Measurements from ENCODE around the gene PTP4A1. TPM values are rescaled to one million over a fixed set of nuclear protein-coding genes. Genes with fewer than 3 reads are reported as not detected.

PTP4A1 gene
- total and polyA plus RNA-seq, 2 experiments from 2014 or later: 24.9 to 133 TPM

GRCh38 chr6:63609231-63609630, 37.0 kb downstream of the PTP4A1 start:
- TF ChIP-seq EZH2 (IDR thresholded peaks at IDR 0.05; ENCODE audit: insufficient read depth, poor library complexity, severe bottlenecking): no peak
- TF ChIP-seq EZH2phosphoT487 (IDR thresholded peaks at IDR 0.05; ENCODE audit: insufficient read depth, low read depth): no peak
- in situ Hi-C loops (cut with MboI): no loop called here
- no peaks in the 10 kb centered on the region for H3K4me1 ChIP-seq (ENCODE audit: insufficient read depth)
- no peaks in the 10 kb centered on the region for H3K27me3 ChIP-seq (replicated peaks; ENCODE audit: insufficient read depth)
- H3K27ac ChIP-seq: no peak overlapping the region
- no peak overlapping the region for H2AFZ ChIP-seq
- no peak overlapping the region for H3K4me2 ChIP-seq (ENCODE audit: unreplicated experiment)
- no peaks in the 10 kb centered on the region for H3K79me2 ChIP-seq (ENCODE audit: insufficient read depth)
- H3K9ac ChIP-seq: no peak overlapping the region
- H3K9me2 ChIP-seq (ENCODE audit: insufficient read depth): no peaks in the 10 kb centered on the region
- H3K36me3 ChIP-seq (ENCODE audit: low read depth): no peaks in the 10 kb centered on the region
- no peak overlapping the region for H3K4me3 ChIP-seq
- H3F3A ChIP-seq (ENCODE audit: insufficient read depth): no peaks in the 10 kb centered on the region
- 82 to 93% methylated on average over 1 of the region's 1 CpG for WGBS, 2 experiments (ENCODE audit: low coverage in 1 of 2, low lambda C conversion rate in 2 of 2, missing lambda C conversion rate in 2 of 2)
- H3K9me3 ChIP-seq (ENCODE audit: low read depth): no peaks in the 10 kb centered on the region
- DNase-seq: no peak
- no peaks in the 10 kb centered on the region for H4K20me1 ChIP-seq (ENCODE audit: insufficient read depth)

- H3K36me3 ChIP-seq (ENCODE audit: low read depth): no peaks in the 10 kb centered on the region
- no peaks in the 10 kb centered on the region for H3F3A ChIP-seq (ENCODE audit: insufficient read depth)
- H3K4me1 ChIP-seq (ENCODE audit: insufficient read depth): no peaks in the 10 kb centered on the region
- H3K9me3 ChIP-seq (ENCODE audit: low read depth): no peaks in the 10 kb centered on the region
- H3K79me2 ChIP-seq (ENCODE audit: insufficient read depth): no peaks in the 10 kb centered on the region
- no peak for DNase-seq
- TF ChIP-seq EZH2 (IDR thresholded peaks at IDR 0.05; ENCODE audit: insufficient read depth, poor library complexity, severe bottlenecking) (no peak), EZH2phosphoT487 (IDR thresholded peaks at IDR 0.05; ENCODE audit: insufficient read depth, low read depth) (no peak)
- H3K9ac ChIP-seq: no peak overlapping the region
- WGBS, 2 experiments (ENCODE audit: low coverage in 1 of 2, low lambda C conversion rate in 2 of 2, missing lambda C conversion rate in 2 of 2): 27 to 31% methylated on average over 1 of the region's 1 CpG
- in situ Hi-C loops (cut with MboI): no loop called here
- no peaks in the 10 kb centered on the region for H3K9me2 ChIP-seq (ENCODE audit: insufficient read depth)
- no peak overlapping the region for H3K27ac ChIP-seq
- no peaks in the 10 kb centered on the region for H3K27me3 ChIP-seq (replicated peaks; ENCODE audit: insufficient read depth)
- H4K20me1 ChIP-seq (ENCODE audit: insufficient read depth): no peaks in the 10 kb centered on the region
- no peak overlapping the region for H3K4me3 ChIP-seq
- H3K4me2 ChIP-seq (ENCODE audit: unreplicated experiment): no peak overlapping the region
- H2AFZ ChIP-seq: no peak overlapping the region
Observed at GRCh38 chr6:63610944-63611343, 38.7 kb downstream of the PTP4A1 start.

GRCh38 chr6:63611560-63611959, 39.3 kb downstream of the PTP4A1 start:
- in situ Hi-C loops (cut with MboI): no loop called here
- DNase-seq: no peak
- Histone ChIP-seq H3K36me3 (ENCODE audit: low read depth) (no peaks in the 10 kb centered on the region), H3K4me1 (ENCODE audit: insufficient read depth) (no peaks in the 10 kb centered on the region), H3K9ac (no peak overlapping the region), H3K9me3 (ENCODE audit: low read depth) (no peaks in the 10 kb centered on the region), H3K4me3 (no peak overlapping the region), H3K27ac (no peak overlapping the region), H3F3A (ENCODE audit: insufficient read depth) (no peaks in the 10 kb centered on the region), H2AFZ (no peak overlapping the region), H3K4me2 (ENCODE audit: unreplicated experiment) (no peak overlapping the region), H3K79me2 (ENCODE audit: insufficient read depth) (no peaks in the 10 kb centered on the region), H4K20me1 (ENCODE audit: insufficient read depth) (no peaks in the 10 kb centered on the region), H3K9me2 (ENCODE audit: insufficient read depth) (no peaks in the 10 kb centered on the region), H3K27me3 (replicated peaks; ENCODE audit: insufficient read depth) (no peaks in the 10 kb centered on the region)
- TF ChIP-seq EZH2phosphoT487 (IDR thresholded peaks at IDR 0.05; ENCODE audit: insufficient read depth, low read depth) (no peak), EZH2 (IDR thresholded peaks at IDR 0.05; ENCODE audit: insufficient read depth, poor library complexity, severe bottlenecking) (no peak)
- WGBS, 2 experiments (ENCODE audit: low coverage in 1 of 2, low lambda C conversion rate in 2 of 2, missing lambda C conversion rate in 2 of 2): 97 to 98% methylated on average over 1 of the region's 1 CpG

- peak; percentile 52 for DNase-seq
- H3K9me2 ChIP-seq (ENCODE audit: insufficient read depth): no peaks in the 10 kb centered on the region
- H3K27ac ChIP-seq: no peak overlapping the region
Observed at GRCh38 chr6:63615590-63615989, 43.3 kb downstream of the PTP4A1 start.

More at GRCh38 chr6:63615590-63615989, 43.3 kb downstream of the PTP4A1 start:
- Histone ChIP-seq H2AFZ (no peak overlapping the region), H3K4me3 (no peak overlapping the region), H3K79me2 (ENCODE audit: insufficient read depth) (no peaks in the 10 kb centered on the region), H3F3A (ENCODE audit: insufficient read depth) (no peaks in the 10 kb centered on the region), H3K9me3 (ENCODE audit: low read depth) (no peaks in the 10 kb centered on the region), H3K9ac (no peak overlapping the region), H3K4me1 (ENCODE audit: insufficient read depth) (no peaks in the 10 kb centered on the region), H3K27me3 (replicated peaks; ENCODE audit: insufficient read depth) (peaks cover 19% of the 10 kb centered on the region; the same call in 1 of the 2 replicates), H4K20me1 (ENCODE audit: insufficient read depth) (no peaks in the 10 kb centered on the region), H3K4me2 (ENCODE audit: unreplicated experiment) (peak overlapping the region; percentile 4), H3K36me3 (ENCODE audit: low read depth) (no peaks in the 10 kb centered on the region)
- in situ Hi-C loops (cut with MboI): no loop called here
- WGBS, 2 experiments (ENCODE audit: low coverage in 1 of 2, low lambda C conversion rate in 2 of 2, missing lambda C conversion rate in 2 of 2): 96 to 100% methylated on average over 1 of the region's 1 CpG
- TF ChIP-seq EZH2 (IDR thresholded peaks at IDR 0.05; ENCODE audit: insufficient read depth, poor library complexity, severe bottlenecking) (no peak), EZH2phosphoT487 (IDR thresholded peaks at IDR 0.05; ENCODE audit: insufficient read depth, low read depth) (no peak)

Small RNA genes lying within 50 kb of the gene (small RNA-seq; reads per million reads assigned to genes)
- gene AL513043.1 (ENCODE audit: low read depth, low replicate concordance): not detected

Other genes starting within 250 kb of the PTP4A1 start
- 34.7 and 36.0 TPM in 2 replicates for gene PHF3, start 63.3 kb downstream of the PTP4A1 start, total RNA-seq (2014; rRNA removed; shearing (Covaris generic))
- 13.1 and 15.3 TPM in 2 replicates for gene PHF3, start 63.3 kb downstream of the PTP4A1 start, polyA plus RNA-seq (2016; fragmentation: Nextera tagmentation; extraction: Ambion mirVana)

Measured in GM23248 (cell line).